Upper lobe of left lung (tissue), 6 donors: ENCODE data around the gene UBE4B. TPM values are rescaled to one million over a fixed set of nuclear protein-coding genes. Genes with fewer than 3 reads are reported as not detected.

Experiments used
- ATAC-seq, 2 donors: fragments of 200-7000 bp; cut with Tn5 transposase; one replicate each; pipeline ENCODE4 v1.9.1; 2022; ENCODE audit warnings: mild to moderate bottlenecking in 2 of 2, moderate library complexity in 2 of 2; ENCODE audit not compliant: low FRiP score in 2 of 2
- DNase-seq, 2 donors: peaks; one replicate each; pipeline ENCODE4 v3.0.0-alpha.2; 2019 to 2020
- H3K27ac ChIP-seq, 4 donors: fragments of 200-600 bp; sonication (generic); one replicate each; pipeline ENCODE4 v1.5.1; 2016 to 2019
- H3K27me3 ChIP-seq, 4 donors: fragments of 200-600 bp; sonication (generic); one replicate each; pipeline ENCODE4 v1.5.1; 2017 to 2019
- H3K36me3 ChIP-seq, 4 donors: fragments of 200-600 bp; sonication (generic); one replicate each; pipeline ENCODE4 v1.5.1; 2016 to 2019
- H3K4me1 ChIP-seq, 4 donors: fragments of 200-600 bp; sonication (generic); one replicate each; pipeline ENCODE4 v1.5.1; 2018 to 2019
- H3K4me3 ChIP-seq, 4 donors: fragments of 200-600 bp; sonication (generic); one replicate each; pipeline ENCODE4 v1.5.1; 2017 to 2019; ENCODE audit warnings: mild to moderate bottlenecking in 2 of 4, moderate library complexity in 1 of 4
- H3K9me3 ChIP-seq, 4 donors: fragments of 200-600 bp; sonication (generic); one replicate each; pipeline ENCODE4 v1.5.1; 2018 to 2019
- EP300 ChIP-seq, 4 donors: sonication (generic); formaldehyde crosslinking; IDR thresholded peaks; one replicate each; pipeline ENCODE4 v1.5.1; 2017; ENCODE audit warnings: antibody characterized with exemption in 4 of 4, control low read depth in 2 of 4
- POLR2A ChIP-seq, 4 donors: fragments of 450-650 bp; IDR thresholded peaks; one replicate each; pipeline ENCODE4 v1.5.1; 2016 to 2017; ENCODE audit warnings: antibody characterized with exemption in 4 of 4, mild to moderate bottlenecking in 2 of 4
- POLR2AphosphoS5 ChIP-seq, 2 donors: sonication (generic); formaldehyde crosslinking; IDR thresholded peaks; one replicate each; pipeline ENCODE4 v1.5.1; 2017; ENCODE audit warnings: antibody characterized with exemption in 2 of 2
- WGBS, 2 donors: methylation state at CpG; one replicate each; pipeline ENCODE4 v1.1.5; 2017 to 2018; 5-methylcytosine and 5-hydroxymethylcytosine counted together
- small RNA-seq, 4 donors: library from RNA; depleted of rRNA; stranded (forward); fragments of <200 nt; gene quantifications; one replicate each; pipeline ENCODE3, GENCODE V24; 2016
- total RNA-seq, 6 donors: library from RNA; depleted of rRNA in 4 of 6; stranded (reverse); fragments of >200 nt in 4 of 6; gene quantifications; one replicate each; pipeline versions ENCODE4 v1.1.0 to v1.2.1, GENCODE V29; 2016 to 2021
- TF ChIP-seq, protein P1 (sequence below), 6 experiments: fragments of 450-650 bp in 4 of 6; fragments of 200-600 bp in 2 of 6; sonication (generic) in 2 of 6; IDR thresholded peaks; one replicate each; pipeline ENCODE4 v1.5.1; 2016 to 2019; ENCODE audit warnings: antibody characterized with exemption in 6 of 6
- donor health status: DM: no; HTN: no; CAD: no; lungs with moderate emphysema.
- donor health status: DM: no; HTN: yes; CAD: no; lungs with severe emphysema.

The UBE4B gene
- total RNA-seq, 6 donors from 2014 or later, result 24.5 to 83.8 (median 42.8) TPM

DNA sequence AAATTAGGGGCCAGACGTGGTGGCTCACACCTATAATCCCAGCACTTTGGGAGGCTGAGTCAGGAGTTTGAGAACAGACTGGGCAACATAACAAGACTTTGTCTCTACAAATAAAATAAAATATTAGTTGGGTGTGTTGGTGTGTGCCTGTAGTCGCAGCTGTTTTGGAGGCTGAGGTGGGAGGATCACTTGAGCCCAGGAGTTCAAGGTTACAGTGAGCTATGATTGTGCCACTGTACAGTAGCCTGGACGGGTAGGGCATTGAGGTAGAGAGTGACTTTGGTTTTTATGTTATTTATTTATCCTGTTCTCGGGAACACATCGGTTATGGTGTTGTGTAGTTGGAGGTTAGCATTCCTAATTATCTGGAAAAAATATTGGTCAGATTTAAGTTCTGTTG lies 197.1 kb downstream of the UBE4B start:
- Histone ChIP-seq H3K4me3 (no peak overlapping the region), H3K27me3 (no peaks in the 10 kb centered on the region), H3K4me1 (peaks cover 0 to 15% (median 8%) of the 10 kb centered on the region in 4 donors), H3K27ac (no peak overlapping the region), H3K36me3 (peaks cover 3 to 18% (median 5%) of the 10 kb centered on the region in 4 donors), H3K9me3 (no peaks in the 10 kb centered on the region)
- ATAC-seq (no peak), DNase-seq (no peak)
- WGBS, 2 donors, result 97 to 100% methylated on average over 5 of the region's 5 CpGs
- TF ChIP-seq EP300 (IDR thresholded peaks at IDR 0.05) (no peak), POLR2A (IDR thresholded peaks at IDR 0.05) (no peak), POLR2AphosphoS5 (IDR thresholded peaks at IDR 0.05) (no peak)
- TF ChIP-seq, protein P1, sequence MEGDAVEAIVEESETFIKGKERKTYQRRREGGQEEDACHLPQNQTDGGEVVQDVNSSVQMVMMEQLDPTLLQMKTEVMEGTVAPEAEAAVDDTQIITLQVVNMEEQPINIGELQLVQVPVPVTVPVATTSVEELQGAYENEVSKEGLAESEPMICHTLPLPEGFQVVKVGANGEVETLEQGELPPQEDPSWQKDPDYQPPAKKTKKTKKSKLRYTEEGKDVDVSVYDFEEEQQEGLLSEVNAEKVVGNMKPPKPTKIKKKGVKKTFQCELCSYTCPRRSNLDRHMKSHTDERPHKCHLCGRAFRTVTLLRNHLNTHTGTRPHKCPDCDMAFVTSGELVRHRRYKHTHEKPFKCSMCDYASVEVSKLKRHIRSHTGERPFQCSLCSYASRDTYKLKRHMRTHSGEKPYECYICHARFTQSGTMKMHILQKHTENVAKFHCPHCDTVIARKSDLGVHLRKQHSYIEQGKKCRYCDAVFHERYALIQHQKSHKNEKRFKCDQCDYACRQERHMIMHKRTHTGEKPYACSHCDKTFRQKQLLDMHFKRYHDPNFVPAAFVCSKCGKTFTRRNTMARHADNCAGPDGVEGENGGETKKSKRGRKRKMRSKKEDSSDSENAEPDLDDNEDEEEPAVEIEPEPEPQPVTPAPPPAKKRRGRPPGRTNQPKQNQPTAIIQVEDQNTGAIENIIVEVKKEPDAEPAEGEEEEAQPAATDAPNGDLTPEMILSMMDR (IDR thresholded peaks at IDR 0.05), result no peak

Small RNAs within 50 kb of the gene (small RNA-seq; reads per million reads assigned to genes)
- gene MIR1273D (0 reads per million in 4 donors), gene RNU6-828P (0 reads per million in 4 donors)

Other genes starting within 250 kb of the UBE4B start
- 10 to 100 TPM; 35.6 to 82.7 (median 59.5) TPM for gene CLSTN1, start 209.0 kb upstream of the UBE4B start, total RNA-seq
- 10 to 100 TPM; 39.8 to 85.8 (median 73.1) TPM for gene CTNNBIP1, start 122.7 kb upstream of the UBE4B start, total RNA-seq
- 10 to 100 TPM in 5 of 6 donors, 1 to 10 TPM in 1; 9.4 to 28.7 (median 19.4) TPM for gene LZIC, start 89.6 kb upstream of the UBE4B start, total RNA-seq
- gene NMNAT1, start 89.5 kb upstream of the UBE4B start, total RNA-seq, result 10 to 100 TPM in 3 of 6 donors, 1 to 10 TPM in 3; 4.6 to 13.6 (median 8.5) TPM
- 10 to 100 TPM in 1 of 6 donors, 1 to 10 TPM in 4, not detected in 1; 1.7 to 15.9 (median 4.3) TPM for gene RBP7, start 35.7 kb upstream of the UBE4B start, total RNA-seq
- gene KIF1B, start 177.6 kb downstream of the UBE4B start, total RNA-seq, result 10 to 100 TPM; 29.4 to 67.1 (median 42.0) TPM